Effector memory CD8-positive, alpha-beta T cell (primary cell): ENCODE measurements around the gene DTNBP1.

Experiments
- ATAC-seq: fragments of 150-1000 bp; cut with Tn5 transposase; replicated peaks from 2 replicates; pipeline ENCODE4 v1.10.0; 2021; ENCODE audit warnings: mild to moderate bottlenecking, moderate library complexity
- DNase-seq, 3 experiments: peaks; one replicate each; pipeline ENCODE4 v3.0.0; 2021
- H3K27ac Mint-ChIP-seq, 2 donors: one replicate each; pipeline ENCODE4 v1.8.0; 2022; ENCODE audit warnings: mild to moderate bottlenecking in 2 of 2, mixed read lengths in 2 of 2, moderate library complexity in 2 of 2
- H3K27me3 Mint-ChIP-seq, 2 donors: one replicate each; pipeline ENCODE4 v1.8.0; 2022; ENCODE audit warnings: mixed read lengths in 2 of 2
- H3K36me3 Mint-ChIP-seq: one replicate; pipeline ENCODE4 v1.8.0; 2022; ENCODE audit warnings: mild to moderate bottlenecking, moderate library complexity, mixed read lengths; ENCODE audit not compliant: insufficient read depth
- H3K4me1 Mint-ChIP-seq, 2 donors: one replicate each; pipeline ENCODE4 v1.8.0; 2022; ENCODE audit warnings: low read depth in 2 of 2, mixed read lengths in 2 of 2
- H3K4me3 Mint-ChIP-seq, 2 donors: one replicate each; pipeline ENCODE4 v1.8.0; 2022; ENCODE audit warnings: mild to moderate bottlenecking in 2 of 2, mixed read lengths in 2 of 2, moderate library complexity in 2 of 2
- H3K9me3 Mint-ChIP-seq, 2 donors: one replicate each; pipeline ENCODE4 v1.8.0; 2022; ENCODE audit warnings: mixed read lengths in 2 of 2

The DTNBP1 gene

DNA sequence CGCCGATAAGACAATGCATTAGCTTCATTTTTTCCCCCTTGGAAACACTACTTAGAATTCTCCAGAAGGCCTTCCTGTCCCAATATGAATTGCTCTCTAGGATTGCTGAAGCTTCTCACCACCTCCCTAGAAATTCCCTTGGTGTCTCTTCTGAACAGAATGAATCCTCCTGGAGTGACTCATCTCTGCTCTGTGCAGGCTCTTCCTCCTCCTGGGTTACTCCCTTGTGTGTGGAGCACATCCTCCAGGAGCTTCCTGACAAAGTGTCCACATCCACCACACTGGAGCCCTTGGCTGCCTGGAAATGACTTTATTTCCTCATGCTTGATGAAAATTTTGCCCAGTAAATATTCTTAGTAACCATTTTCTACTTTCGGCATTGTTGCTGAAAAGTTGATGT is 54.4 kb downstream of the DTNBP1 start:
- Mint-ChIP-seq H3K4me3 (no peak overlapping the region), H3K27ac (no peak overlapping the region), H3K27me3 (no peaks in the 10 kb centered on the region), H3K9me3 (no peaks in the 10 kb centered on the region), H3K4me1 (peaks cover 9 to 24% of the 10 kb centered on the region in 2 donors), H3K36me3 (peaks cover 15% of the 10 kb centered on the region)
- DNase-seq, result no peak
- no peak for ATAC-seq

DNA sequence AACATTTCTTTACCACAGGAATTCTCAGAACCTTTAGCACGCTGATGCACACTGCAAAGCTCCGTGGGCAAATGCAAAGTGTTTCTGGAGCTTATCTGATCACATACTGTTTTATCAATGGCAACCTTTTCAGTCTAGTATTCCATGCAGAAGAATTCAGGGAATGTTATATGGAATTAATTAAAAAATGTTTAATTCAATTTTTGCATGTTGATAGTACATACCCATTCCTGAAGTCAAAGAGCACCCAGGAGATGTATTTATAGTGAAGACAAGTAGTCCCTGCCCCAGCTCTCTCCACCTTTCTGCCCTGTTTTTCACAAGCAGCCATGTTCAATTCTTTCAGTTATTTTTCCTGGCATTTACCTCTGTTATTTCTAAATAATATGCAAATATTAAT is 55.2 kb downstream of the DTNBP1 start:
- Mint-ChIP-seq H3K27ac (no peak overlapping the region), H3K4me3 (no peak overlapping the region), H3K36me3 (peaks cover 15% of the 10 kb centered on the region), H3K27me3 (no peaks in the 10 kb centered on the region), H3K4me1 (peaks cover 6 to 21% of the 10 kb centered on the region in 2 donors), H3K9me3 (no peaks in the 10 kb centered on the region)
- no peak for DNase-seq
- ATAC-seq, result no peak

DNA sequence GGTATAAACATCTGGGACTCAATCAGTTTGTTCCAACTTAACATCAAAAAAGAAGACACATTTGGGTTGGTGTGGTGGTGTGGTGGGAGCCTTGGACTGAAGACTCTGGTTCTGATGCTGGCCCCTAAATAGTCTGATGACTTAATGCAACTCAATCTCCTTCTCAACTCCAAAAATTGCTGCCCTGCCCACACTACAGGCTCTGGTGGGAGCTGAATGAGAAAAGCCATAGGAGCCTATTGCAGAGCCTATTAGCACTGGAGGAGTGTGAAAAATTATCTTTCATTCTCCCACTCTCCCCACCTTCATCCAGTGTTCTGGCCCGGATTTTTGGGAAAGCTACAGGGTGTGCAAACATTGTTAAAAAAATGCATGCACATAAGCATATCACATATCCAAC is 56.5 kb downstream of the DTNBP1 start:
- no peak overlapping the region for H3K4me3 Mint-ChIP-seq
- no peaks in the 10 kb centered on the region for H3K27me3 Mint-ChIP-seq
- peaks cover 18% of the 10 kb centered on the region for H3K36me3 Mint-ChIP-seq
- no peak for ATAC-seq
- peaks cover 5 to 15% of the 10 kb centered on the region in 2 donors for H3K4me1 Mint-ChIP-seq
- no peaks in the 10 kb centered on the region for H3K9me3 Mint-ChIP-seq
- no peak overlapping the region for H3K27ac Mint-ChIP-seq
- DNase-seq, result no peak

DNA sequence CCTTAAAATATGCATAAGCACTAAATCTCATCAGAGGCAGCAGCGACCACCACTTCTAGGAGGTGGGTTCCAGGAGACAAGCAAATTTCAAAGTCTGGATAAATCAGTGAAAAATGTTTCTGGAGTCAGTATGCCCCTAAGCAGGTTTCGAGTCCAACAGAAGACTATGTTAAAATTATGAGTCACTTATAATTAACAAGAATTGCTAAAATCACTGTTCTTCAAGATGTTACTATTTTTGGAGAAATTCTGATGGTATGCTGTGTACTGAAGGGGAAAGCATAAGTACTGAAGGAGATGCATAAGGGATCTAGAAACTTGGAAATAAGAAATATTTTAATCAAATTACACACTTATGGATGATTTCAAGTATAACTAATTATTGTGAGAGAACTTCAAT is 58.0 kb downstream of the DTNBP1 start:
- H3K27ac Mint-ChIP-seq, result peak overlapping the region in 1 of 2 donors; percentile 39
- ATAC-seq (no peak), DNase-seq (no peak)
- H3K4me3 Mint-ChIP-seq, result no peak overlapping the region
- no peaks in the 10 kb centered on the region for H3K9me3 Mint-ChIP-seq
- H3K36me3 Mint-ChIP-seq, result peaks cover 18% of the 10 kb centered on the region
- H3K27me3 Mint-ChIP-seq, result no peaks in the 10 kb centered on the region
- peaks cover 10 to 15% of the 10 kb centered on the region in 2 donors for H3K4me1 Mint-ChIP-seq

DNA sequence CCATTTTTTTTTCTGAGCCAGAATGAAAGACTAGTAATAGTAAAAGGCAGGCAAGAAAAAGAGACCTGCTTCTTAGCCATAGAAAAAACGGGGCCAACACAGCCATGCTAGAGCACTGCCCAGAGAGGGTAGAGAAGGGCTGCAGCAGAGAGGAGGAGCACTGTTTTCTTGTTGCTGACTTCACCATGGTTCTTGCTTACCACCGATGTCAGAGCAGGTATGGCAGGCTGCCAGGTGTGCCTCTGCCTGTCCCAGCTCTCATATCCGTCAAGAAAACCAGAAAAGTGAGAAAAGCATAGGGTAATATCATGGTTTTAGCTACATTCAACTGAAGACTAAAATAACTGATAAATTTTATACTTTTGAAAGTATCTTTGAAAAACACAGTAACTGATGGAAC is 60.7 kb downstream of the DTNBP1 start:
- no peaks in the 10 kb centered on the region for H3K9me3 Mint-ChIP-seq
- H3K36me3 Mint-ChIP-seq, result peaks cover 7% of the 10 kb centered on the region
- no peak overlapping the region for H3K4me3 Mint-ChIP-seq
- DNase-seq (peak in 1 of 3 experiments; percentile 7), ATAC-seq (peak; percentile 33)
- H3K4me1 Mint-ChIP-seq, result peaks cover 10 to 17% of the 10 kb centered on the region in 2 donors
- H3K27me3 Mint-ChIP-seq, result no peaks in the 10 kb centered on the region
- no peak overlapping the region for H3K27ac Mint-ChIP-seq

DNA sequence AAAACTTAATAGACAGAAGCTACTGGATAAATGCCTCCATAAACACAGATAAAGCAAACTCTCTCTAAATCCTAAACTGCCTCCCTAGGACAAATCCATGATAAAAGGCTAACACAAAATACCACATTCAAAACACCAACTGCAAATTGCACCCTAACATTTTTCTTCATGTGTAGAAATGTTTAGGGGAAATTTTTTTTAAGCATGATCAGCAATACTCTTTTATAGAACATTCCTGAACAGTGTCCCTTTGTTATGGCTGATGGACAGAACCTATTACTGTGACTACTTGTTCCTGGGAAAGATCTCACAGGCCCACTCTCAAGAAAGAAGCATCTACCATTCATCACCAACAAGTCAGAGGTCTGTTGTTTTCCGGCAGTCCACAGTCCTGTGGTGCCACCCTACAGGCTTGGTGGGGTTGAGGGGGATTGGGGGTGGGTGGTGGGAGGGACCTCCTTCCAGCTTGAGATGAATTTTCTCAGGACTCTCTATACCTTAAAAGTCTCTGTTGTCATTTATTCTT is 64.5 kb downstream of the DTNBP1 start:
- H3K27ac Mint-ChIP-seq, result peak overlapping the region in 1 of 2 donors; percentile 14

DNA sequence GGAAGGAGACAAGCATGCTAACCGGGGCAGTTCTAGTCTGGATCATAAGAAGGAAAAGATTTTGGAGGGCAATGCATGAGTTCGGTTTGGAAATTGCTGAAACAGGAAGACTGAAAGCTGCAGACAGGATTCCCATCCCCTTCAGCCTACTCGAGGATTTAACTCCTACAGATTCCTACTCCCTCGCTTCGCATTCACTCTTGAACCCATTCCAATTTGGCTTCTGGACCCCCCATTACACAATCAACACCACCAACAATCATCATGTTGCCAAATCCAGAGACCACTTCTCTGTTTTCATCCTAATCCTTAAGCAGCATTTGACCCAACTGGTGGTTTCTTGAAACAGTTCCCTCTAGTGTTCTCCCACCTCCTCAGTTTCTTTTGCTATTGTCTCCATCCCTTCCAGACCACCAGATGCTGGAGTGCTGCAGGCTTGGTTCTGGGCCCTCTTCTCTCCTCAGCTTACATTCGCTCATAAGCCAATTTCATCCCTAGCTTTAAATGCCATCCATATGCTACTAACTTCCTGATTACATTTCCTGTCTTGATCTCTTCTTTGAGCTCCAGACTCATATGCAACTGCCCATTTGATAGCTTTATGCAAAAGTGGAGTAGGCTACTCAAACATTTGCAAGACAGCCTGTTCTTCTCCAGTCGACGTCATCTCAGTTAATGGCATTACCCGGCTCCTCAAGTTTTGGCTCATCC is 66.5 kb downstream of the DTNBP1 start:
- no peak for DNase-seq
- no peak overlapping the region for H3K27ac Mint-ChIP-seq
- no peaks in the 10 kb centered on the region for H3K9me3 Mint-ChIP-seq
- no peaks in the 10 kb centered on the region for H3K27me3 Mint-ChIP-seq
- H3K36me3 Mint-ChIP-seq, result no peaks in the 10 kb centered on the region
- H3K4me3 Mint-ChIP-seq, result no peak overlapping the region
- peaks cover 23 to 36% of the 10 kb centered on the region in 2 donors for H3K4me1 Mint-ChIP-seq
- no peak for ATAC-seq

More for the DNA sequence above, 64.5 kb downstream of the DTNBP1 start:
- Mint-ChIP-seq H3K36me3 (peaks cover 3% of the 10 kb centered on the region), H3K27me3 (no peaks in the 10 kb centered on the region), H3K4me3 (no peak overlapping the region), H3K9me3 (no peaks in the 10 kb centered on the region), H3K4me1 (peaks cover 18 to 30% of the 10 kb centered on the region in 2 donors)
- DNase-seq (no peak), ATAC-seq (no peak)

DNA sequence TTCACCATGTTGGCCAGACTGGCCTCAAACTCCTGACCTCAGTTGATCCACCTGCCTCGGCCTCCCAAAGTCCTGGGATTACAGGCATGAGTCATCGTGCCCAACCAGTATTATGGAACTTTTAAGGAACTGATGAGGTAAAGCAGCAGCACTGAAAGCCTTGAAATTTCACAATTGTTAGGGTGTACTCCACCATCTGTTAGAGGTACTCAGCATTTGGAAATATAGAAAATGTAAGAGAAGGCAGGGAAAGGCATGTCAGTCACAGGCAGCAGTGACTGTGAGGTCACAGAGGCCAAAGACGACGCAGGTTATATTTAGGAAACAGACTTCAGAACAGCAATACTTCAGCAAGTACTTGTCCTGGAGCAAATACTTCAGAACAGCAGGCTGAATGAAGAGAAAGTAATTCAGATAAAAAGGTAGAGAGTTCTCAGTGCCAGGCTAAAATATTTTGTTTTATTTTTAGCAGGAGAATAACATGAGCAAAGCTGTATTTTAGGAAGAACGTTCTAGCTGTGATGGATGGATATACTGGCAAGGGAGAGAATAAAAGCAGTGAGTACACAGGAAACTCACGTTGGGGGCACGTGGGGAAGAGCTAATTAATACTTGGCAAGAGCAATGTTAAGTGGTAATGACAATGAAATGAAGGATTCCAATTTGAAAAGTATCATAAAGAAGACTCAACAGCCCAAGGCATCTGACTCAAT is 67.2 kb downstream of the DTNBP1 start:
- H3K27me3 Mint-ChIP-seq, result no peaks in the 10 kb centered on the region
- no peak overlapping the region for H3K27ac Mint-ChIP-seq
- ATAC-seq (no peak), DNase-seq (no peak)
- no peak overlapping the region for H3K4me3 Mint-ChIP-seq
- H3K36me3 Mint-ChIP-seq, result no peaks in the 10 kb centered on the region
- H3K4me1 Mint-ChIP-seq, result peaks cover 20 to 36% of the 10 kb centered on the region in 2 donors
- no peaks in the 10 kb centered on the region for H3K9me3 Mint-ChIP-seq

DNA sequence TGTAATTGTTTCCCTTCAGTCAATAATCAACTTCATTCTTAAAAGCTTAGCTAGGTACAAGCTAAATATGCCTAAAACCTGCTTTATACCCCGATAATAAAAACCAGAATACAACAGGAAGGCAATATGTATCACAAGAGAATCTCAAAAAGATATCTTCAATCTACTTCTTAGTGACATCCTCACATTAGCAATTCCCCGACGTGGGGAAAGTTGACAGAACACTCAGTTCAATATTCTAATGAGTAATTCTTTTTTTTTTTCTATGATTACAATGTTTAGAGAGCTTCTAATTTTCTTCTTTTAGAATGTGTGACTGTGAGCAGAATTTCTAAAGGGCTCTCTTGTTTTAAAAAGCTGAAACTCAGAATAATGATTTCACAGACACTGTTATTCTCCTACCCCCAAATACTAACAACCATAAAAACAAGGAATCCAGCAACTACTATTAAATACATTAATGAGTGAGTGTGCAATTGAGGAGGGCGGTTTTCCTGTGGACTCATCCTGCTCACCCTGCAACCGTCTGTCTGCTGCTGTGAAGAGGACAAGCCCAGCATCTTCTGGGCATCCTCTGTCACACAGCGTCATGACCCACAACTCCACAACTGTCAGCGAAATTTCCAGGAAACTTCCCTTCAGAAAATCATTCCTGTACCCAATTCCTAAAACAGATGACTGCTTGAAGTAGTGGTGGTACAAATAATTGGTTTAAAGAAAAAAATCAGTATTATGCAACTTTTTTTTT is 68.1 kb downstream of the DTNBP1 start:
- Mint-ChIP-seq H3K27ac (peak overlapping the region; percentile 14 to 50), H3K4me3 (no peak overlapping the region), H3K9me3 (no peaks in the 10 kb centered on the region), H3K27me3 (no peaks in the 10 kb centered on the region), H3K36me3 (no peaks in the 10 kb centered on the region), H3K4me1 (peaks cover 19 to 44% of the 10 kb centered on the region in 2 donors)
- no peak for ATAC-seq
- no peak for DNase-seq

DNA sequence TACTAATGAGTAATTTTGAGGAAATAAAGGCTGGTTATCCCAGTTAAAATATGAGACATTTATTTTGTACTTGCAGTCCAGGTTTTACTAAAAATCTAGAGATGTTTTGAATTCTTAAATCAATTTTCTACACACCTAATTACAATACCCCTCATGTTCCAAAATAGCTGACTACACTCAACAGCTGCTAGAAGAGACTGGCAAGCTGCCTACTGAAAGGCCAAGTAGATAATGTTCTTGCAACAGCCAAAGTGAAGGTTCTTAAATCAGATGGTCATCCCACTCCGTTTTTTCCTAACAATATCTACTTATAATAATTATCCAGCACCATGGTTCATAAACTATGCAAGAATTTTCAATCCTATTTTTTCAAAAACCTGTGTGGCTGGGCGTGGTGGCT is 69.0 kb downstream of the DTNBP1 start:
- no peak for DNase-seq

DNA sequence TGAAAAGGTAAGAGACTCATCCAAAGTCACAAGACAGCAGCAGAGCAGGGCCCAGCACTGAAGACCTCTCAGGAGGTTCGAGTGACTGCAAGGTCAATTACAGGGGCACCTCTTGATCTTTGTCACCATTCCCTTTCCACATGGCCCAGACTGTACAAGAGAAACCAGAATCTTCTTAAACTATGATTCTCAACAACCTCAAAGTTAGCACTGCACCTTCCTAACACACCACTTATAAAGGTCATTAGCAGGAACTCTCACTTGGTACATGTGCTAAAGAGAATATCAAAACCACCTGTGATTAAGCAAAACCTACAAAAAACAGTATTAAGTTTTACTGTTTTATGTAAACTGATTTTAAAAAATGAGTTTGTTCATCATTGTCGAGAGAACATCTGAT is 70.2 kb downstream of the DTNBP1 start:
- Mint-ChIP-seq H3K27ac (peak overlapping the region in 1 of 2 donors; percentile 46), H3K27me3 (no peaks in the 10 kb centered on the region), H3K4me1 (peaks cover 29 to 52% of the 10 kb centered on the region in 2 donors), H3K36me3 (no peaks in the 10 kb centered on the region), H3K4me3 (no peak overlapping the region), H3K9me3 (no peaks in the 10 kb centered on the region)
- ATAC-seq (no peak), DNase-seq (no peak)

More for the DNA sequence above, 69.0 kb downstream of the DTNBP1 start:
- Mint-ChIP-seq H3K4me1 (peaks cover 27 to 53% of the 10 kb centered on the region in 2 donors), H3K27me3 (no peaks in the 10 kb centered on the region), H3K9me3 (no peaks in the 10 kb centered on the region), H3K27ac (no peak overlapping the region), H3K36me3 (no peaks in the 10 kb centered on the region), H3K4me3 (no peak overlapping the region)
- ATAC-seq, result no peak

DNA sequence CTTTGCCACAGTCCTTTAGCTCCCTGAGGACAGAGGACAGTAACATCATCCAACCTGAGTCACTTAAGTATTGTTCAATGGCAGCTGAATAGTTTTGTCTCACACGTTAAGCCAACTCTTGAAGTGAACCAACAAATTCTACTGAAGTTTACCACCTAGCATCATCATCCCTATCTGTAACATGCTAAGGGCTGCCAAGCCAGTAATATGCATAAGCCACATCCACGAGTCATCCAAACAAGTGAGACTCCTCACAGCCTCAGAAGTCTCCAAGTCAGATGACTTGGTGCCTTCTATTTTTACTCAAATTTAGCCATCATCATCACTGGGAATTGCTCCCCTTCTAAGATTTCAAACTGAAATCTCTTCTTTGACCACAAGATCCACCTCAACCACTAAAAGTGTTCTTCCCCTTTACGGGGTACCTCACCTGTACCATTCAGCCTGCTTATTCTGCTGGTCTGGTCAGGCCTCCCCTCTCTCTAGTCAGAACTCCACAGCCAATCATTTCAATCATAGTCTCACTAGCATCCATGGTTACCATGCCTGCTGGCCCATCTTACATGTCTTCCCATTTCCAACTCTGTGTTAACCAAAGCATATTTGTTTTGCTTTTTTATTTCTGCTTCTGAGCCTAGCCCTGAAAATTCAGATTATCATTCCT is 73.7 kb downstream of the DTNBP1 start:
- DNase-seq, result no peak
- no peak overlapping the region for H3K4me3 Mint-ChIP-seq
- peaks cover 22 to 36% of the 10 kb centered on the region in 2 donors for H3K4me1 Mint-ChIP-seq
- H3K9me3 Mint-ChIP-seq, result no peaks in the 10 kb centered on the region
- no peaks in the 10 kb centered on the region for H3K27me3 Mint-ChIP-seq
- no peak overlapping the region for H3K27ac Mint-ChIP-seq
- H3K36me3 Mint-ChIP-seq, result no peaks in the 10 kb centered on the region
- no peak for ATAC-seq

DNA sequence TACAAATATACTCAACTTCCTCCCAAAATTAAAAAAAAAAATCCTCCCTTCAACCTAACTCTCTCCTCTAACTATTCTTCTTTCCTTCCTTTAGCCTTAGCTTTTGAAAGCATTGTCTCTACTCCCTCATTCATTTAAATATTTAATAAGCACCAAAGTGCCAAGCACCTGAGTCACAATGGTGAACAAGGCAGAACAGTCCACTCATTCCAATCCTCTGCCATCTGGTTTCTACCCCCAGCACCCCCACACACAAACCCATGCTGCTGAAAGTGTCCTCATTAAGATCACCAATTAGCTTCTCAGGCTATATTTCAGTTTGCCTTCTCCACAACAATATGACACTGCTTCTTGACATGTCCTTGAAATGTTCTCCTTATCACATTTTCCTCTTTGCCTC is 76.3 kb downstream of the DTNBP1 start:
- no peaks in the 10 kb centered on the region for H3K36me3 Mint-ChIP-seq
- no peak overlapping the region for H3K4me3 Mint-ChIP-seq
- ATAC-seq (no peak), DNase-seq (no peak)
- no peaks in the 10 kb centered on the region for H3K9me3 Mint-ChIP-seq
- H3K27ac Mint-ChIP-seq, result no peak overlapping the region
- H3K27me3 Mint-ChIP-seq, result no peaks in the 10 kb centered on the region
- H3K4me1 Mint-ChIP-seq, result peaks cover 17 to 26% of the 10 kb centered on the region in 2 donors
